ENCODE data around the gene NFYC.

- TF ChIP-seq CTCF (IDR thresholded peaks at IDR 0.05 in 4 of 5, conservative IDR thresholded peaks at IDR 0.05 in 1 of 5) = no peak
- TF ChIP-seq POLR2A (IDR thresholded peaks at IDR 0.05) = no peak
Observed at GRCh38 chr1:40777224-40777970, 85.9 kb downstream of the NFYC start.
